PC-9 (cell line): Measurements from ENCODE around the gene ARPP21. TPM values are rescaled to one million over a fixed set of nuclear protein-coding genes. Genes with fewer than 3 reads are reported as not detected.

ENCODE experiments used
- BruUV-seq: library from RNA; stranded (reverse); fragments of 400-500 nt; replicated peaks from 2 replicates; lab custom pipeline; 2021; lab: Mats Ljungman, UMichigan
- CTCF ChIA-PET: fragments of 300-600 bp; sonication (Branson Sonifier 250); formaldehyde crosslinking; loops from one replicate; lab custom pipeline; 2022; ENCODE audit warnings: antibody characterized with exemption; lab: Charles Lee
- POLR2A ChIA-PET: fragments of 300-600 bp; sonication (Branson Sonifier 250); formaldehyde crosslinking; loops from one replicate; lab custom pipeline; 2022; ENCODE audit warnings: antibody characterized with exemption; ENCODE audit not compliant: unreplicated experiment; lab: Charles Lee
- DNase-seq, 2 experiments: peaks; one replicate each; pipeline versions ENCODE4 v3.0.0 to v3.0.0-alpha.2; 2015 to 2022; ENCODE audit warnings: mixed read lengths in 1 of 2
- H2AFZ ChIP-seq: fragments of 200-600 bp; sonication (generic); 2 replicates; pipeline ENCODE4 v1.8.1; 2017; ENCODE audit warnings: antibody characterized with exemption
- H3F3A ChIP-seq: fragments of 200-600 bp; sonication (generic); 2 replicates; pipeline ENCODE4 v1.8.1; 2017; ENCODE audit warnings: antibody characterized with exemption, mild to moderate bottlenecking, low read depth; ENCODE audit not compliant: insufficient read depth
- H3K27ac ChIP-seq: fragments of 200-600 bp; sonication (generic); 2 replicates; pipeline ENCODE4 v1.6.1; 2016; ENCODE audit warnings: mixed run types
- H3K27me3 ChIP-seq: fragments of 200-600 bp; sonication (generic); 2 replicates; pipeline ENCODE4 v1.6.1; 2016; ENCODE audit warnings: low read depth, mixed run types; ENCODE audit not compliant: insufficient read depth
- H3K36me3 ChIP-seq: fragments of 200-600 bp; sonication (generic); 2 replicates; pipeline ENCODE4 v1.6.1; 2016; ENCODE audit warnings: low read depth, mixed run types
- H3K4me1 ChIP-seq: fragments of 200-600 bp; sonication (generic); replicated peaks from 2 replicates; pipeline ENCODE4 v1.6.1; 2016; ENCODE audit warnings: mixed run types; ENCODE audit not compliant: insufficient read depth
- H3K4me2 ChIP-seq: fragments of 200-600 bp; sonication (generic); 2 replicates; pipeline ENCODE4 v1.6.1; 2017; ENCODE audit warnings: mixed run types
- H3K4me3 ChIP-seq: fragments of 200-600 bp; sonication (generic); 2 replicates; pipeline ENCODE4 v1.6.1; 2016; ENCODE audit warnings: mixed run types
- H3K79me2 ChIP-seq: fragments of 200-600 bp; sonication (generic); 2 replicates; pipeline ENCODE4 v1.6.1; 2017; ENCODE audit warnings: low read depth, mixed run types
- H3K9me2 ChIP-seq: fragments of 200-600 bp; sonication (generic); 2 replicates; pipeline ENCODE4 v1.8.1; 2017; ENCODE audit warnings: mild to moderate bottlenecking; ENCODE audit not compliant: insufficient read depth
- H3K9me3 ChIP-seq: fragments of 200-600 bp; sonication (generic); 2 replicates; pipeline ENCODE4 v1.8.1; 2016; ENCODE audit warnings: low read depth; ENCODE audit not compliant: insufficient read depth
- H4K20me1 ChIP-seq: fragments of 200-600 bp; sonication (generic); 2 replicates; pipeline ENCODE4 v1.8.1; 2017; ENCODE audit not compliant: insufficient read depth
- EZH2 ChIP-seq: fragments of 200-600 bp; sonication (generic); IDR thresholded peaks from 2 replicates; pipeline ENCODE4 v1.8.0; 2017; ENCODE audit warnings: antibody characterized with exemption, low read depth
- intact Hi-C: fragments of 100-400 bp; cut with micrococcal nuclease; formaldehyde crosslinking; loops from one replicate; pipeline ENCODE4 v1.10.0; 2022; ENCODE audit not compliant: unreplicated experiment
- total RNA-seq: library from RNA; stranded (reverse); gene quantifications from 2 replicates; pipeline ENCODE4 v1.2.3, GENCODE V29; 2021
- TF ChIP-seq, protein P1 (sequence below): fragments of 200-600 bp; sonication (generic); conservative IDR thresholded peaks from 2 replicates; pipeline ENCODE4 v1.6.1; 2017; ENCODE audit warnings: mixed run types, antibody characterized with exemption, mild to moderate bottlenecking, moderate library complexity

Gene ARPP21
- total RNA-seq, 1 experiment from 2014 or later = not detected

DNA sequence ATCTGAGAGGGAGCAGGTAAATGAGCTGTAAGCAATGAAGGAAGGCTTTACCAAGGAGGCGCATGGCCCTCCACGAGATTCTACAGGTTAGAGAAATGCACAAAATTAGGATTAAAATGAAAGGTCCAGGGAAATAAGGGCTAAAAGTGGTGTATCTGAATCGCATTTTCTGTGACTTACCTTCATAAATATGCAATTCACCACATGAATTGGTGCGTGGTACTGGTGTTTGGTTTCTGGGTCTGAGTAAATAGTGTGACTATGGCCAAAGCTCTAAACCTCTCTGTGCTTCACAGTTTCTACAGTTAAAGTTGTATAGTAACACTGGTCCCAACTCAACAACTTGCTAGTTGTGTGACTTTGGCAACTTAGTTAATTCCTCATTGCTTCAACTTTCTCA lies 8.1 kb downstream of the ARPP21 start:
- Histone ChIP-seq H3K27me3 (no peaks in the 10 kb centered on the region), H3K36me3 (no peaks in the 10 kb centered on the region), H3K4me1 (no peaks in the 10 kb centered on the region), H3K9me3 (no peaks in the 10 kb centered on the region), H3K4me2 (no peak overlapping the region), H2AFZ (no peak overlapping the region), H3F3A (no peaks in the 10 kb centered on the region), H3K9me2 (no peaks in the 10 kb centered on the region), H3K4me3 (no peak overlapping the region), H4K20me1 (no peaks in the 10 kb centered on the region), H3K27ac (no peak overlapping the region), H3K79me2 (no peaks in the 10 kb centered on the region)
- TF ChIP-seq, protein P1, sequence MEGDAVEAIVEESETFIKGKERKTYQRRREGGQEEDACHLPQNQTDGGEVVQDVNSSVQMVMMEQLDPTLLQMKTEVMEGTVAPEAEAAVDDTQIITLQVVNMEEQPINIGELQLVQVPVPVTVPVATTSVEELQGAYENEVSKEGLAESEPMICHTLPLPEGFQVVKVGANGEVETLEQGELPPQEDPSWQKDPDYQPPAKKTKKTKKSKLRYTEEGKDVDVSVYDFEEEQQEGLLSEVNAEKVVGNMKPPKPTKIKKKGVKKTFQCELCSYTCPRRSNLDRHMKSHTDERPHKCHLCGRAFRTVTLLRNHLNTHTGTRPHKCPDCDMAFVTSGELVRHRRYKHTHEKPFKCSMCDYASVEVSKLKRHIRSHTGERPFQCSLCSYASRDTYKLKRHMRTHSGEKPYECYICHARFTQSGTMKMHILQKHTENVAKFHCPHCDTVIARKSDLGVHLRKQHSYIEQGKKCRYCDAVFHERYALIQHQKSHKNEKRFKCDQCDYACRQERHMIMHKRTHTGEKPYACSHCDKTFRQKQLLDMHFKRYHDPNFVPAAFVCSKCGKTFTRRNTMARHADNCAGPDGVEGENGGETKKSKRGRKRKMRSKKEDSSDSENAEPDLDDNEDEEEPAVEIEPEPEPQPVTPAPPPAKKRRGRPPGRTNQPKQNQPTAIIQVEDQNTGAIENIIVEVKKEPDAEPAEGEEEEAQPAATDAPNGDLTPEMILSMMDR = no peak
- no peak for TF ChIP-seq EZH2
- intact Hi-C loops = no loop called here
- ChIA-PET POLR2A (no interaction called here), CTCF (no interaction called here)
- DNase-seq = no peak
- BruUV-seq = no TSS peak

DNA sequence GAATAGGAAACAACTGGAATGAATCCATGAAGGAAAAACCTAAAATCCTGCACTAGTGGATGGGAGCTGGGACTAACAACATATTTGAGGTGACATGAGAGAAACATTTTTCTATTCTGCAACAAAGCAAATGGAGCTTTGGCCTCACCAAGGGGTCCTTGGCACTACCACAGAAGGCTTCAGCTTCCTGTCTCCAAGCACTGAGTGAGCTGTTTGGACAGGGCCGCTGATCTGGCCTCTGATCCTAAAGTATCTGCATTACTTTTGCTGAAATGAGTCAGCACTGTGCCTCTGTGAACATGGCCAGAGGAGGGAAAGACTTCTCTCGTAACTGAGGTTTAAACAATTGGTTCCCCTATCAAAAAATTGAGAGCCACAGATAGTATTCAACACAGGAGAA lies 9.0 kb downstream of the ARPP21 start:
- no peaks in the 10 kb centered on the region for H4K20me1 ChIP-seq
- ChIA-PET POLR2A (no interaction called here), CTCF (no interaction called here)
- intact Hi-C loops = no loop called here
- no peaks in the 10 kb centered on the region for H3K36me3 ChIP-seq
- DNase-seq = no peak
- H3K9me2 ChIP-seq = no peaks in the 10 kb centered on the region
- H3K4me1 ChIP-seq = no peaks in the 10 kb centered on the region
- H3K27ac ChIP-seq = no peak overlapping the region
- H3K4me3 ChIP-seq = no peak overlapping the region
- H3F3A ChIP-seq = no peaks in the 10 kb centered on the region
- H3K9me3 ChIP-seq = no peaks in the 10 kb centered on the region
- no peaks in the 10 kb centered on the region for H3K27me3 ChIP-seq
- no peak overlapping the region for H3K4me2 ChIP-seq
- no TSS peak for BruUV-seq
- no peaks in the 10 kb centered on the region for H3K79me2 ChIP-seq
- no peak overlapping the region for H2AFZ ChIP-seq
- TF ChIP-seq, protein P1 = no peak
- no peak for TF ChIP-seq EZH2

DNA sequence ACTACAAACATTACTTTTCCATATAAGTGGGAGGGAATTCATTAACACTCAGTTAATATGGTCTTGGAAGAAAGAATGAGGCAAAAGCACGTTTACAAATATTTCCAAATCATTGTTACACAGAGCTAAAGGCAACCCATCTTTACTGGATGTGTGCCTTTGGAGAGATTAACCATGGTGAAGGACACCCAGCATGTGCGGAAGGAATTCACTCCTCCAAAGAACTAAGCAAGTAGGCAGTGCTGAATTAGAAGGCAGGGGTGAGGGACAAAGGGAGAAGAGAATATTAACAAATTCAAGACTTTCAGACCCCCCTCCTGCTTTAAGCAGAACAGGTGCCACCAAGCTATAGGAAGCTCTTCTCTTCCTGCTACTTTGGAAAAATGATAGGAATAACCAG lies 10.1 kb downstream of the ARPP21 start:
- H3F3A ChIP-seq = no peaks in the 10 kb centered on the region
- no peak overlapping the region for H3K4me2 ChIP-seq
- POLR2A ChIA-PET = no interaction called here
- H3K4me3 ChIP-seq = no peak overlapping the region
- no peaks in the 10 kb centered on the region for H4K20me1 ChIP-seq
- H3K9me2 ChIP-seq = no peaks in the 10 kb centered on the region
- no peak overlapping the region for H2AFZ ChIP-seq
- no peaks in the 10 kb centered on the region for H3K4me1 ChIP-seq
- H3K9me3 ChIP-seq = no peaks in the 10 kb centered on the region
- TF ChIP-seq, protein P1 = no peak
- TF ChIP-seq EZH2 = no peak
- H3K36me3 ChIP-seq = no peaks in the 10 kb centered on the region
- no peaks in the 10 kb centered on the region for H3K27me3 ChIP-seq
- CTCF ChIA-PET = interaction anchor here (0.7 kb wide), 1 partner anchor 866 kb away, joined by 7 read pairs; no protein-coding TSS in a partner anchor
- DNase-seq = no peak
- no peaks in the 10 kb centered on the region for H3K79me2 ChIP-seq
- intact Hi-C loops = no loop called here
- H3K27ac ChIP-seq = no peak overlapping the region
- no TSS peak for BruUV-seq
